ENCODE data around the gene MYO1B. TPM values are rescaled to one million over a fixed set of nuclear protein-coding genes. Genes with fewer than 3 reads are reported as not detected.

MYO1B gene
- total and polyA plus RNA-seq, 2 experiments from 2014 or later = 26.4 to 70.6 TPM

GRCh38 chr2:191343796-191344338 lies 98.7 kb downstream of the MYO1B start:
- no peak overlapping the region for H3K27ac ChIP-seq (ENCODE audit: low read depth)
- H3K27me3 ChIP-seq (ENCODE audit: insufficient read depth) = no peaks in the 10 kb centered on the region
- H3K4me1 ChIP-seq (ENCODE audit: insufficient read depth) = no peaks in the 10 kb centered on the region
- no peaks in the 10 kb centered on the region; the same call in 1 of the 2 replicates for H4K20me1 ChIP-seq (replicated peaks; ENCODE audit: insufficient read depth)
- H2AFZ ChIP-seq = no peak overlapping the region
- TF ChIP-seq JUNB (IDR thresholded peaks at IDR 0.05; ENCODE audit: unreplicated experiment) (no peak), CTCF (conservative IDR thresholded peaks at IDR 0.05; ENCODE audit: low read depth in 2 of 2) (no peak), ZNF114 (CRISPR knock-in tag; IDR thresholded peaks at IDR 0.05) (no peak), STAT1 (IDR thresholded peaks at IDR 0.05; ENCODE audit: unreplicated experiment) (no peak), NANOG (IDR thresholded peaks at IDR 0.05; ENCODE audit: borderline replicate concordance) (no peak)
- no peak overlapping the region for H3K4me2 ChIP-seq
- Mint-ChIP-seq H3K4me3 (no peak overlapping the region), H3K27ac (no peak overlapping the region), H3K4me1 (peaks cover 5% of the 10 kb centered on the region; the same call in 2 of the 3 replicates), H3K36me3 (ENCODE audit: low read depth) (peaks cover 33% of the 10 kb centered on the region), H3K9me3 (no peaks in the 10 kb centered on the region), H3K27me3 (ENCODE audit: insufficient read depth, low read depth, poor library complexity) (no peaks in the 10 kb centered on the region)
- no peaks in the 10 kb centered on the region for H3F3A ChIP-seq (replicated peaks; ENCODE audit: low read depth)
- ATAC-seq = no peak
- peaks cover 12% of the 10 kb centered on the region; the same call in 1 of the 2 replicates for H3K79me2 ChIP-seq (replicated peaks; ENCODE audit: insufficient read depth)
- H3K36me3 ChIP-seq (ENCODE audit: insufficient read depth) = no peaks in the 10 kb centered on the region
- no peak for DNase-seq (ENCODE audit: low spot score)
- H3K9me2 ChIP-seq (ENCODE audit: insufficient read depth) = no peaks in the 10 kb centered on the region
- no peak overlapping the region for H3K4me3 ChIP-seq

GRCh38 chr2:191345788-191346187 lies 100.6 kb downstream of the MYO1B start:
- no peaks in the 10 kb centered on the region; the same call in 1 of the 2 replicates for H4K20me1 ChIP-seq (replicated peaks; ENCODE audit: insufficient read depth)
- no peak for ATAC-seq
- Mint-ChIP-seq H3K27ac (no peak overlapping the region), H3K27me3 (ENCODE audit: insufficient read depth, low read depth, poor library complexity) (no peaks in the 10 kb centered on the region), H3K4me1 (no peaks in the 10 kb centered on the region; the same call in 2 of the 3 replicates), H3K36me3 (ENCODE audit: low read depth) (peaks cover 36% of the 10 kb centered on the region), H3K9me3 (no peaks in the 10 kb centered on the region), H3K4me3 (no peak overlapping the region)
- 0 out of 2 replicates have a peak, but pooled peaks cover 12% of the 10 kb centered on the region for H3K79me2 ChIP-seq (replicated peaks; ENCODE audit: insufficient read depth)
- H3K27me3 ChIP-seq (ENCODE audit: insufficient read depth) = no peaks in the 10 kb centered on the region
- no peak overlapping the region for H3K27ac ChIP-seq (ENCODE audit: low read depth)
- DNase-seq (ENCODE audit: low spot score) = no peak
- no peak overlapping the region for H3K4me3 ChIP-seq
- no peaks in the 10 kb centered on the region for H3K9me2 ChIP-seq (ENCODE audit: insufficient read depth)
- TF ChIP-seq, protein P1, sequence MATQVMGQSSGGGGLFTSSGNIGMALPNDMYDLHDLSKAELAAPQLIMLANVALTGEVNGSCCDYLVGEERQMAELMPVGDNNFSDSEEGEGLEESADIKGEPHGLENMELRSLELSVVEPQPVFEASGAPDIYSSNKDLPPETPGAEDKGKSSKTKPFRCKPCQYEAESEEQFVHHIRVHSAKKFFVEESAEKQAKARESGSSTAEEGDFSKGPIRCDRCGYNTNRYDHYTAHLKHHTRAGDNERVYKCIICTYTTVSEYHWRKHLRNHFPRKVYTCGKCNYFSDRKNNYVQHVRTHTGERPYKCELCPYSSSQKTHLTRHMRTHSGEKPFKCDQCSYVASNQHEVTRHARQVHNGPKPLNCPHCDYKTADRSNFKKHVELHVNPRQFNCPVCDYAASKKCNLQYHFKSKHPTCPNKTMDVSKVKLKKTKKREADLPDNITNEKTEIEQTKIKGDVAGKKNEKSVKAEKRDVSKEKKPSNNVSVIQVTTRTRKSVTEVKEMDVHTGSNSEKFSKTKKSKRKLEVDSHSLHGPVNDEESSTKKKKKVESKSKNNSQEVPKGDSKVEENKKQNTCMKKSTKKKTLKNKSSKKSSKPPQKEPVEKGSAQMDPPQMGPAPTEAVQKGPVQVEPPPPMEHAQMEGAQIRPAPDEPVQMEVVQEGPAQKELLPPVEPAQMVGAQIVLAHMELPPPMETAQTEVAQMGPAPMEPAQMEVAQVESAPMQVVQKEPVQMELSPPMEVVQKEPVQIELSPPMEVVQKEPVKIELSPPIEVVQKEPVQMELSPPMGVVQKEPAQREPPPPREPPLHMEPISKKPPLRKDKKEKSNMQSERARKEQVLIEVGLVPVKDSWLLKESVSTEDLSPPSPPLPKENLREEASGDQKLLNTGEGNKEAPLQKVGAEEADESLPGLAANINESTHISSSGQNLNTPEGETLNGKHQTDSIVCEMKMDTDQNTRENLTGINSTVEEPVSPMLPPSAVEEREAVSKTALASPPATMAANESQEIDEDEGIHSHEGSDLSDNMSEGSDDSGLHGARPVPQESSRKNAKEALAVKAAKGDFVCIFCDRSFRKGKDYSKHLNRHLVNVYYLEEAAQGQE (IDR thresholded peaks at IDR 0.05; ENCODE audit: unreplicated experiment) = no peak
- TF ChIP-seq EZH2phosphoT487 (IDR thresholded peaks at IDR 0.05; ENCODE audit: unreplicated experiment) (no peak), CREB1 (CRISPR knock-in tag; IDR thresholded peaks at IDR 0.05; ENCODE audit: low read depth) (no peak), NANOG (IDR thresholded peaks at IDR 0.05; ENCODE audit: borderline replicate concordance) (no peak), POLR2AphosphoS5 (IDR thresholded peaks at IDR 0.05; ENCODE audit: low read depth) (no peak), STAT1 (IDR thresholded peaks at IDR 0.05; ENCODE audit: unreplicated experiment) (no peak), ZNF331 (CRISPR knock-in tag; IDR thresholded peaks at IDR 0.05; ENCODE audit: low read depth) (no peak)
- TF ChIP-seq, protein P2, sequence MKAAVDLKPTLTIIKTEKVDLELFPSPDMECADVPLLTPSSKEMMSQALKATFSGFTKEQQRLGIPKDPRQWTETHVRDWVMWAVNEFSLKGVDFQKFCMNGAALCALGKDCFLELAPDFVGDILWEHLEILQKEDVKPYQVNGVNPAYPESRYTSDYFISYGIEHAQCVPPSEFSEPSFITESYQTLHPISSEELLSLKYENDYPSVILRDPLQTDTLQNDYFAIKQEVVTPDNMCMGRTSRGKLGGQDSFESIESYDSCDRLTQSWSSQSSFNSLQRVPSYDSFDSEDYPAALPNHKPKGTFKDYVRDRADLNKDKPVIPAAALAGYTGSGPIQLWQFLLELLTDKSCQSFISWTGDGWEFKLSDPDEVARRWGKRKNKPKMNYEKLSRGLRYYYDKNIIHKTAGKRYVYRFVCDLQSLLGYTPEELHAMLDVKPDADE (IDR thresholded peaks at IDR 0.05) = no peak
- no peak overlapping the region for H2AFZ ChIP-seq
- H3K4me1 ChIP-seq (ENCODE audit: insufficient read depth) = no peaks in the 10 kb centered on the region
- no peaks in the 10 kb centered on the region for H3K36me3 ChIP-seq (ENCODE audit: insufficient read depth)
- H3F3A ChIP-seq (replicated peaks; ENCODE audit: low read depth) = no peaks in the 10 kb centered on the region
- no peak overlapping the region for H3K4me2 ChIP-seq
